GM21737 (cell line): ENCODE measurements around the gene PARD3.

Source experiments
- ATAC-seq: cut with Tn5 transposase; IDR thresholded peaks from one replicate; pipeline ENCODE4 v1.9.1; 2021; ENCODE audit warnings: mild to moderate bottlenecking, moderate library complexity; ENCODE audit not compliant: unreplicated experiment

Gene PARD3

DNA sequence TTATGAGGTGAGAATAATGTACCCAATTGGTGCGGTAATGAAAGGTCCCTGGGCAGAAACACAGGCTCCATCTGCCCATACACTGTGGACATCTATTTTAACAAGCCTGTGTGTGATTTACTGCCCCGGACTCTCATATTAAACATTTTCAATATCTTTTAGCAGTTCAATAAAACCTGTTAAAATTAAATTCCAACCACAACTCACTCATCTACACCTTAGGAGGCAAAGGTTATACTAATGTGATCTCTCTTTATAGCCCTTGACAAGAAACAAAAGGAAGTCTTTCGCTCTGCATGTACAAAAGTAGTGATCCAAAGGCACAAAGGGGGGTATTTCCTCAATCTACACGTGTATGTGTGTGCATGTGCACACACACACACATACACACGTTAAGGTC is 186.0 kb downstream of the PARD3 start:
- ATAC-seq, result no peak

DNA sequence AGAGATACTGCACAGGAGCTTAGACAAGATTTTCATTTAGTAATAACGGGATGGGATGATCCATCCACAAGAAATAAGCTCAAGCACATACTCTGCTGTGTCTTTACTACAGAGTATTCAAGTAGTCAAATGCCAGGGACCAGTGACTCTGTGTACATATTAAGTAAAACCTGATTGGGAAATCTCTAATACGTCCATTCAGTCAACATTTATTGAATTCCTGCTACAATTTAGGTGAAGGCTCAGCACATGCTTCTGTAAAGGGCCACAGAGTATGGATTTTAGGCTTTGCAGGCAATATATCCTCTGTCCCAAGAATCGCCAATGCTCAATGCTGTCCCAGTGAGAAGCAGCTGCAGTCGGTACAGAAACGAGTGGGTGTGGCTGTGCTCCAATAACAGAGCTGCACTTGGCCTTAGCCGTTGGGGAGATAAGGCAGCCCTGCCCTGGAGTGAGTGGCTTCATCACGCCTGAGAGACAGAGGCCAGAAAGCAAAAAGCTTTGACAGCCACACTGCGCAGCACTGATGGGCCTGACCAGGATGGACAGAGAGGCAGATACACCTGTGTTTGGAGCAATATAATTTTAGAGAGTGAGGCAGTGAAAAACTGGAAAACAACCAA is 186.8 kb downstream of the PARD3 start:
- no peak for ATAC-seq

DNA sequence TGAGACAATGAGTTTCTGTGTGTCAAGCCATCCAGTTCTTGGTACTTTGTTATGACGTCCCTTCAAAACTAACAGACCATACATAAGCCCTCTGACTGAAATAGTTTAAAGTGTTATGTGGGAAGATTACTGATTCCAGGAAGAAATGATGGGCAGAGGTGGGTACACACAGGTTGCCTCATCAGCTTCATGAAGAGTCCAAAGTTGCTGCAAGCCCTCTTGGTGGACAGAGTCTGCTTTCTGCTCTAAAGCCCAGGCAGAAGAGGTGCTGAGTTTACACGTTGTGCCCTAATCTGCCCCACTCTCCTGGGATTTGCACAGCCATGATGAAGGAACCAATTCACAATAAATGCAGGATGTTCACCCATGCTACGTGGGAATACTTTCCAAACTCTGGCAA is 187.4 kb downstream of the PARD3 start:
- ATAC-seq, result no peak

DNA sequence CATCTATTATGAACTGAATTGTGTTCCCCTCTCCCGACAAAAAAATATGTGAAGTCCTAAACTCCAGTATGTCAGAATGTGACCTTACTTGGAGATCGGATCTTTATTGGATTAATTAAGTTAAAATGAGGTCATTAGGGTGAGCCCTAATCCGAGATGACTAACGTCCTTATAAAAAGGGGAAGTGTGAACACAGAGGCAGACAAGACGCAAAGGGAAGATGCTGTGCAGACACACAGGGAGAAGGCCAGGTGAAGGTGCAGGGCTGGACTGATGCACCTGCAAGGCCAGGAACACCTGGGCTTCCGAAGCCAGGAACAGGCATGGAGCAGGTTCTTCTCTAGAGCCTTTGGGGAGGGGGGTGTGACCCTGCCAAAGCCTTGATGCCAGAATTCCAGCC is 187.8 kb downstream of the PARD3 start:
- ATAC-seq, result no peak

DNA sequence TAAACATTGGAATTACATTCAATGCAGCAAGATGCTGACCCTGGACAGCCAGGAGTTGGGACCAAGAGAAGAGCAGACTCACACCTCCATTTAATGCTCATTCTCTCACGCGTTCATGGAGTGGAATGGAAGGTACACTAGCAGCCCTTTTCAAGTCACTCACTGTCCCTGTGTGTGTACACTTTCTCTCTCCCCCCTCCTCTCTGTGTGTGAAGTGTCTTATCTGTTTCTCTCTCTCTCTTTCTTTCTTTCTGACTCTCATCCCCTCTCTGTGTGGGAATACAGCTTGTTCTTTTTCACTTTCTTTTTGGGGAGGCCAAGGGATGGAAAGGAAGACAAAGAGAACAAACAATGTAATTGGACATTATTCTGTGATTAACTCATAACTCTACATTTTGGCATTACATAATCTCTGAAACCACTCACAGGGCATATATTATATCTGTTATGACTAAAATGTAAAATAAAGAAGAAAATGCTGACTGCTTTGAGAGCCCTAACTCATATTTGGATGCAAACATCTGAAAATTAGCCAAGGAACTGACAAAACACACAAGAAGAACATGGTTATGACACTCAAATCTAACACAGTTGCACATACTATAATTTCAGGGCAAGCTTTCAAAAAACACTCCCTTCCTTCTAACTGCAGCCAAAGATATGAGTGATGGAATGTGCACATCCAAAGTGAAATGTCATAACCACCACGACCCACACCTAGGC is 188.8 kb downstream of the PARD3 start:
- ATAC-seq, result no peak

DNA sequence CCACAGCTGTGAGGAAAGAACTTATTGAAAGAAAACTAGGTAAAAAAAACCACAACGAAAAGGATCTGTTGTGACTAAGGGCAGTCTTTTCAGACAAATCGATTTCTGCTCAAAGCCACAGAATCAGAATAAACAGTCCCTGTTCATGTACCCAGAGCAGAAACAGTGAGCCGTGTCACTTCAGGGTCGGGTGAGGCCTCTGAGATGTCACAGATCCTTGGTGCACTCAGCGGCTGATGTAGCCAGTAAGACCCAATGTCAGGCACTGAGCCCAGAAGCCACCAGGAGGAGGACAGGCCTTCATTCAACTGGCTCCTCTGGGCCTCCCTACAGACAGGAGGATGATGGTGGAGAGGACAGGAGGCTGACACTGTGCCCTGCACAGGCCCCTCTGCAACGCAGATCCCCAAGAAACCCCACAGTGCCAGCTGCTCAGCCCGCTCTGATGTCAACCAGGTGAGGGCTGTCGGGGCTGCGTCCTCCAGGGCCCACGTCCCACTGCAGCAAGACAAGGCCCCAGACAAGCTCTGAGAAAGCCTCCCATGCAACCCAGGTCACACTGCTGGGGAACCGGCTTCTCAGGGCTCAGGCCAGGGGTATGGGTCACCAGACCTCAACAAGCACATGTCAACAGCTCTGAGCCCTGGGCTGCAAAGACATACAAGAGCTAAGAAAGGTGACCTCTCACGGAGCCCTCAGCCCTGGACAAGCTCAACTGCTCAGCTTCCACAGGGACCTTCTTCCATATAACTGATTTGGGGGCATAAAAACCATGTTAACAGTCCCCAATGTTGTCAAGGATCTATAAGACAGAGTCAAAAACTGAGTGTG is 190.6 kb downstream of the PARD3 start:
- no peak for ATAC-seq

DNA sequence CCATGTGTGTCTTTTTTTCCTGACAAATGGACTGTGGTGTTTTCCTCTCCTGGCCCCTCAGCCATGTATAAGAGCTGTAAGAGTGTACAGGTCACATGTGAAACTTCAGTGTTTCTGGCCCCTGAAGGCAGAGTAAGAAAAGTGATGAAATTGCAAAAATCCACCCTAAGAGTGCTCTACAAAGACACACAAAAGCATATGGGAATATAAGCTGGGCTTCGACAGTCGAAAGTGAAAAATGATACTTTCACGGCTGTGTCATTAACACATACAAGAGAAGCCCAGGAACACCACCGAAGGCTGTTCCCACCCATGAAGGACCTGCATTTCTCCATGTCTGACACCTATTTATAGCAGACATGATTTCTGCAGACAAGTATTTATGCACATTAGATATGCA is 192.2 kb downstream of the PARD3 start:
- ATAC-seq, result no peak

DNA sequence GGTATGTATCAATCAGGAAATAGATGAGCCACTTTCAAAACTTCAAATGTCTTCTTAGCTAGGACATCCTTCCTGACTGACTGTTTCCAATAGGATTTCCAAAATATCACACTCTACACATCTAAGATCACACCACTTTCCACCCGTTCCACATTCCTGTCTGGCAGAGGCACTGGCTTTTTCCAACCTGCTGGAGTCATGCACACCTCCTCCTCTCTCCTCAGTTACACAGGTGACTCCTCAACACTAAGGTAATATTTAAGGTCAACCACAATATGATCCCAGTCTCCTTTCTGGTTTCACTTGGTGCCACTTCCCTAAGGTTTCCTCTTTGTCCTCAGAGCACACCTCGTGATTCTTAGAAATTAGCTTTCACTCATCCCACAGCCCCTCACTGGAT is 196.5 kb downstream of the PARD3 start:
- no peak for ATAC-seq

DNA sequence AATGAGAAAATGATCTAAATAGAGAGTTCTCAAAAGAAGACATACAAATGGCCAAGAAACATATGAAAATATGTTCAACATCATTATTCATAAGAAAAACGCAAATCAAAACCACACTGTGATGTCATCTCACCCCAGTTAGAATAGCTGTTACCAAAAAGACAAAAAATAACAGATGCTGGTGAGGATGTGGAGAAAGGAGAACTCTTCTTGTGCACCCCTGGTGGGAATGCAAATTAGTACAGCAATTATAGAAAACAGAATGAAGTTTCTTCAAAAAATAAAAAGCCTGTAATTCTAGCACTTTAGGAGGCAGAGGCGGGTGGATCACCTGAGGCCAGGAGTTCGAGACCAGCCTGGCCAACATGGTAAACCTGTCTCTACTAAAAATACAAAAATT is 199.3 kb downstream of the PARD3 start:
- ATAC-seq, result no peak

DNA sequence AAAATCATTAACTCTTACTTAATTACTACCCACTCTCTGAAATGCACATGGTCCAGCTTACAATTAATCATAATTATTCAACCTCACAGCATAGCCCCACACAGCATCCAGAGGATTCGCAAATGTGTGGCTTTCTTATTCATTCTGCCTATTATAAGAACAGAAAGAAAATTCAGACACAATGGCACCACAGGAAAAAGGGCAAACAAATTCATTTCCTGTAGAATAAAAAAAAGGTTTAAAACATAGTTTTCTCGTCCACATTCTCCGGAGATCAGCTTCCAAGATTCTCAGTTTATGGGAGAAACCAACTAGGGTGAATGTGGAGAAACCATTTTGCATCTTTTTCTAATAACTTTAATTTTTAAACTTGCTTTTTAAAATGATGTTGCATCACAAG is 201.6 kb downstream of the PARD3 start:
- ATAC-seq, result no peak

DNA sequence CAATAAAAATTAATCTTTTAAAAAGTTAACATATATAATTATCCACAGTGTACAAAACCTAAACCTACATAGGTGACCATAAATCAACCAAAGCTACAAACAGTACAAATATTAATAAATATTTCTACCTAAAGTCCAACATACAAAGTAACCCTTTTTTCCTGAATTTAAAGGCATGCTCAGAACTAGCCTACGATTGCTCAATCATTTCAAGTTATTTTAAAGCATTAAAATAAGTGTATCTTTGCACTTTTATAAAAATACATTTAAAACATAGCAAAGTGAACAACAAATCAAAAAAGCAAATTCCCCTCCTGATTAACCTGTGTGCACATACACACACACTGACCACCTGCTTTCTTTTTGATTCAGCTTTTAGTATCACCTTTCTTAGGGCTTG is 202.2 kb downstream of the PARD3 start:
- no peak for ATAC-seq

DNA sequence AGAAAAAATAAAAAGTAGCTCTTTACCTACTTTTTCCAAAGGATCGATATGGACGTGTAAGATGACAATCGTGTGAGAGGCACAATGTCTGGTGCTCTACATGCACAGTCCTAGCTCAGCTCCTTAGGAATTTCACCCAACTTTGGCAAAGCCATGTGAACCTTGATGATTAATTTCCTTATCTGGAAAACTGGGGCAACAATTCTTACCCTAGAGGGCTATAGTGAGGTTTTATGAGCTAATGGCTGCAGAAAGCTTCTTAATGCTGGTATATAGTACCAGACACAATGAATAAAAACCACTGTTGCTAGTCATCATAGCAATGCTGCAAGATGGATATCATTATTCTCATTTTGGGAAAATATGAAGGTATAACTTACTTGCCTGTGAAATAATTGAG is 202.7 kb downstream of the PARD3 start:
- ATAC-seq, result no peak

DNA sequence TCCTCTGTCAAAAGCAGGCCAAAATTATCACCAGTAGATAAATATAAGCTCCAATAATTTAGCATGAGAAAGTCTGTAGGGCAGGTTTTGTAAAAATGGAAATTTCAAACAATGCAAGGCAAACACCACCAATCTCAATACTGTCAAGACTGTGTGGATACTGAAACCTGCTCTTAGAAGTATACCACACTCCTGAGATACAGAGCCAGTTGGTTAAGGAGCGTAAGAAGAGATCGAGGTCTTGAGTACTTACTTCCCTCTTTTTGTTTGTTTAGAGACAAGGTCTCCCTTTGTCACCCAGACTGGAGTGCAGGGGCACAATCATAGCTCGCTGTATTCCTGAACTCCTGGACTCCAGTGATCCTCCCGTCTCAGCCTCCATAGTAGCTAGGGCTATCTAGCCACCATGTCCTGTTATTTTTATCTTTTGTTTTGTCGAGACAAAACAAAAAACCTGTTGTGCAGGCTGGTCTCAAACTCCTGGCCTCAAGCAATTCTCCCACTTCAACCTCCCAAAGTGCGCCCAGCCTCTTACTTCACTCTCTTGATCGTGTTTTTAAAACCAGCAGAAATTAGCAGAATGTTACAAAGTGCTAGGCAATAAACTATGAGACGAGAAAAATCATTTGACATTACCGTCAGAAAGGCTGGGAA is 205.7 kb downstream of the PARD3 start:
- ATAC-seq, result no peak

DNA sequence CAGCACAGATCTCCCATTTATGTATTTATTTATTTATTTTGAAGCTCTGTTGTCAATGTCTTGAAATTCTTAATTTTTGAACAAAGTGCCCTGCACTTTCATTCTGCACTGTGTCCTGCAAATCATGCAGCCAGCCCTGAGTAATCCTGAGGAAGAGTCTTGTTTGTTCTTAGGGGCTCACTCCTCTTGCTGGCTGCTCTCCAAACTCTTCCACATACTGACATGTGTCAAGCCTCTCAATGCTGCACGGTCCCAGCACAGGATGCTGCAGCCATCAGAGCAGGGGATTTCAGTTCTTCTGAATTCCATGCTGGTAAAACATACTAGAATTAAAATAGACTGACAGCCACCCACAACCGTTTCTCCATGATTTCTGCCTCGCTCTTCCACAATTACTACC is 207.2 kb downstream of the PARD3 start:
- no peak for ATAC-seq

DNA sequence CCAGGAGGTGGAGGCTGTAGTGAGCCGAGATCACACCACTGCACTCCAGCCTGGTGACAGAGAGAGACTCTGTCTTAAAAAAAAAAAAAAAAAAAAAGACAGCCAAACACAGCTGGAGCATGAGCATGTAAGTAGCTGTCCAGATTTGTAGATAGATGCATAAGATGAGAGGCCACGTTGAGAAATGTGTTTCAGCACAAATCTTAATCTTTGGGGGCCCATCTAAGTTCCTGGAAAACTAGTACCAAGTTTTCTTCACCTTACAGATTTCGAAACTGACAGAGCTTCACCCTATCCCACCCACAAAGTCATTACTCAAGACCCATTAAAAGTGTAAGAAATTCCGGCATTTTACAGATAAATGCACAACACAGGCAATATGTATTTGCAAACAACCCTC is 208.2 kb downstream of the PARD3 start:
- ATAC-seq, result no peak

DNA sequence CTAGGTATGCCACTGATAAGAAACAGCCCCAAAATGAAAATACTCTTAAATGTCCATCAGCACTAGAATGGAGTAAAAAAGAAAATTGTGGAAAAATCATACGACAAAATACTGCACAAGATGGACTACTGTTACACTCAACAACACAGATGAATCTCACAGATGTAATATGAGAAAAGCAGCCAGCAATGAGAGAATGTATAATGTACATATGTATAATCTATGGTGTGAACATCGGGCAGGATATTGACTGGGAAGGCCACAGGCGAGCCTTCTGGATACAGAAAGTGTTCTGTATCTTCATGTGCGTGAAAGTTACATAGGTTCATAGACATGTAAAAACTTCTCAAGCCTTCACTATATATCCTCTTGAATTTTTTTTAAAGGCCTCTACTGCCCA is 212.6 kb downstream of the PARD3 start:
- no peak for ATAC-seq

DNA sequence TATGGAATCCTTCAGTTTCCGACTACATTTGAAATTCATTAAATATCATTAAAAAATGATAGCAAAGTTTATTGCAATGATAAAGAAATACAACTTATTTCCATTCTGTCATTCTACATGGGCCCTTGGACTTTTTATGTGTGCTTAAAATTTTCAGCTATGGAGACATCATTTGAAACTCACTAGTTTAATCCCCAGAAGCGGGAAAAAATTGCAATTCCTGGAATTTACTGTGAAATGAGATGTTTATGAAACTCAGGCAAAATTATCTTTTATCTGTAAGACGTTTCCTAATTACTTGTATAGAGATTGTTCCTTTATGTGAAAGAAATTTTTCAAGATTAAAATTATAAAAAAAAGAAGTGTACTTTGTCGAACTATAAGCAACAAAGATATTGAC is 213.4 kb downstream of the PARD3 start:
- no peak for ATAC-seq

DNA sequence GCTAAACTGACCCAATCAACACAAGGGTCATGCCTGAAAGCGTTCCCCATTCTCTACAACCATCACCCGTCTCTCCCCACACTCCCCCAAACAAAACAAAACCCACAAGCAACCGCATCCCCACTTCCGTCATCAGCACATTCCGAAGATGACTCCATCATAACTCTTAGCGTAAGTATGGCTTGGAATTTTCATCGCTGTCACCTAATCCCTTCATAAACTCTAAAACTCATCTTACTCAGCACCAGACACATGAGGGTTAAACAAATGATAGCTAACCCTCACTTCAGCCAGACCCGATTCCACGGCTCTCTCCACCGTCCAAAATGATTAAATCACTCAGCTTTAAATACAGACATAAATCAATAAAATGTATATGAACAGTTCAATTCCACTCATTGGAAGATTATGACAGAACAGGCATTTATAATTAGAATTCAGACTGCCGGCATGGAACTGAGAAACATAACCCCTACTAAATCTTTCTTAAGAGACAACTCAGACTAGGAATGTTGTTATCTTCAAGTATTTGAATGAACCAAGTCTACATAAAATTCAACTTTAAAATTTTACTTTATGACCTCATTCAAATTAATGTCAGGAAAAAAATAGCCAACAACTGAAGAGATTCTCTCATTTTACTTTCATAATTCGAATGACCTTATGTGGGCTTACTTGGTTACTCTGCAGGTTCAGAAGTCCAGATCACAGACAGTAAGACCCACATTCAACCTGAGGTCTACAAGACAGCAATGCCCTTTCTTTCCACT is 215.9 kb downstream of the PARD3 start:
- ATAC-seq, result no peak

DNA sequence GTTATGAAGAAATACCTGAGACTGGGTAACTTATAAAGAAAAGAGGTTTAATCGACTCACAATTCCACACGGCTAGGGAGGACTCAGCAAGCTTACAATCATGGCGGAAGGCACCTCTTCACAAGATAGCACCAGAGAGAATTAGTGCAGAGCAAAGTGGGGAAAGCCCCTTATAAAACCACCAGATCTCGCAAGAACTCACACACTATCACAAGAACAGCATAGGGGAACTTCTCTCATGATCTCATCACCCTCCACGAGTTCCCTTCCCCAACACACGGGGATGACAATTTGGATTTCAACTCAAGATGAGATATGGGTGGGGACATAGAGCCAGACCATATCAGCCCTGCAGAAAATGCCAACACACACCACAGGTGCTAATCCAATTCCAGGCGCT is 218.7 kb downstream of the PARD3 start:
- ATAC-seq, result no peak

DNA sequence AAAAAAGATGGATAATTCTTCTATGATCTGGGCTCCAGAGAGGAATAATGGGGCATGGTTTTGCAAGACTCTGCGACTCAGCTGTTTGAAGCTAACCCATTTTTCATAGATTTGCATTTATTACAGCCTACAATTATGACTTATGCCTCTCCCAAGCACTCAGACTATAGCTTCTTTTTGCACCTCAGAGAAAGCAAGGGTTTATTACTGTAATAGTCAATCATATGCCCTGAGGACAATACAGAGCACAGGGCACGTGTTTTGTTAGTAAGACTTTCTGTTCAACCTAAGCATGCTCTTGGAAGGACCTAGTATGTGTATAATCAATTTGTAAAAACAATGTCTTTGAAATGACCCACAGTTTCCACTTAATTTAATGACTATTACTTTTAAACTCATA is 221.2 kb downstream of the PARD3 start:
- no peak for ATAC-seq

DNA sequence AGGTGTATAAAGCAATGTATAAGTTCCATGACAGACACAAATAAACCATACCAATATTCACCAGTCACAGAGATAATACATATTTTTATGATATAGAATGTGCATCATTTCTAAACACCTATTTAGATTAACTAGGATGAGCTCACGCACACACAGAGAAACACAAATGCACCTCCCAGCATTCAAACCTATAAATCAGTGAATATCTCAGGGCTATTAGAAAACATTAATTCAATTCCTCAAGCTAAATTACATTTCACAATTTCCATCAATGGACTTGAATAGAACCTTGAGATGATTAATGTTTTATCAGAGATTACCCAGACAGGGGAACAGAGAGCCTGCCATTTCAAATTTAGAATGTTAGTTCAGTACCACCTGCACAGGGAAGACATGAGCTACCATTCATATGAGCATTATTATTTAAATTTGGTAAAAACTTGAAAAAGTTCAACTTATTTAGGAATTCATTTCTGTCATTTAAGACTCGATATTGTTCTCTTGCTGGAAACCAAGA is 221.7 kb downstream of the PARD3 start:
- ATAC-seq, result no peak
